Measurements from ENCODE around the gene FBXL16.

FBXL16 gene

DNA sequence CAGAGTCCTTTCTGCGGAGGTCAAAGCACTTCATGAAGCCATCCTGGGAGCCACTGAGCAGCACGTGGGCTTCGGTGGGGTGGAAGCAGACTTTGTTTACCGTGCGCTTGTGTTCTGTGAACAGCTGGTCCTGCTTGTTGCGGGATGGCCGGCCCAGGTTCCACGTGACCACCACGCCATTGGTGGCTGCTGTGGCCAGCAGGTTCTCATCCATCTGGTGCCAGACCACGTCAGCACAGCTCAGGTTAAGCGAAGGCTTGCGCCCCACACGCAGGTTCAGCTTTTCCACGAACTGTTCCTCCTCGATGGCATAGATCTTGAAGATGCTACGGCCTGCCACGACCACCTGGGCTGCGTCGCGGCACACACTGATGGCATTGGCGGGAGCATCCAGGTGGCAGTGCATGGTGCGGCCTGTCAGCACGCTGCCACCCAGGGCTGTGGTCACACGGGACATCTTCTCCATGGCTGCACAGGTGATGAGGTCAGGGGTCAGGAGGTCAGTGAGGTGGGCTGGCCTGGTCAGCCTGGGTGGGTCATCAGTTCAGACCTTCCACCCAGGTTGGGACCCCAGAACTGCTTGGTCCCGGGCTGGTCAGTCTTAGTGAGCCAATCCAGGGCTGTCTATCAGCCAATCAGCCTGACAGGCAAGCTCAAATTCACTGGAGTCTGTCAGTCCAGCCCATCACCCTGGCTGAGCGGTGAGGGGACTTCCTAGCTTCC, 16.3 kb downstream of the FBXL16 start:
- DNase-seq, result no peak

DNA sequence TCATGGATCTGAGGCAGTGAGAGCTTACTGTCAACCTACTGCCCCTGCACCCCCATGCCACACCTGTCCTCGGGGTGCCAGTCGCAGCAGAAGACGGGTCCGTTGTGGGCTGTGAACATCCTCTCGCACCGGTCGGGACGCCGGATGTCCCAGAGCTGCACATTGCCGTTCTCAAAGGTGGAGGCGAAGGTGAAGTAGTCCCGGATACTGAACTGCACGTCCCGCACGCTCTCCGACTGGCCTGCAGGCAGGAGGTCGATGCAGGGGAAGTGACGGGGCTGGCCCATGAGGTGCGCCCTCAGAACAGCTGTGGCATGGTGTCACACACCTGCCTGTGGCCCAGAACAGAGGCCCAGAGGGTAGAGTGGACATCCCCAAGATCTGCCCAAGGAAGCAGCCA, 18.1 kb downstream of the FBXL16 start:
- no peak for DNase-seq

DNA sequence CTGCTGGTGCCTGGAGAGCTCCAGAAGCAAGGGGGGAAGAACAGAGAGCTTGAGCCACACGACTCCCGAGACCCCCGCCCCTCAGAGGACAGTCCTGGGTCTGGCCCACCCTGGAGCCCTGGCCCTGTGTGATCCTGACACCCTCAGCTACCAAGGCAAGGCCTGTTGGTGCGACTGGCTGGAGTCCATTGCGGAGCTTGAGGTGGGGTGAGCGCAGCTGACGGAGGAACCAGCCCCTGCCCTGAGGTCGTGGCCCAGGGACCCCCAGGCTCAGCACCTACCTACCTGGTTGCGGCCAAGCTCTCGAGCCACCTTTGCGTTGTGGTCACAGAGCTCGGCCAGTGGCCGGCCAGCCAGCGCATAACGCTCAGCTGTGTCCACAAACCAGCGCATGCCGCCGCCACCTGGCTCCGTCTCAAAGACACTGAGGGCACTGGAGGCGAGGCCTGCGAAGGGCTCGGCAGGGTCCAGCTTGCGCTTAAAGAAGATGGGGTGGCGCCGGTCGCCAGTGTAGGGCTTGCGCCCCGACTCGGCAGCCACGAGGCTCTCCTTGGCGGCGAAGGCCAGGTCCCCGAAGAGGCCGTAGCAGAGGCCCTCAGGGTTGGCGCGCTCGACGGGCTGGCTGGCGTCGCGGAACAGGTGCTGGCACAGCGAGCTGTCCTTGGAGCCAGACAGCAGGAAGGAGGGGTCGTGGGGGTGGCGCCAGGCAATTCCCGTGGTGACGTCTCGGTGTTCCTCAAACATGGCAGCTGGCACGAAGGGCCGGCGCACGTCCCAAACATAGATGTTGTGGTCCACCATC, 18.9 kb downstream of the FBXL16 start:
- DNase-seq, result no peak

DNA sequence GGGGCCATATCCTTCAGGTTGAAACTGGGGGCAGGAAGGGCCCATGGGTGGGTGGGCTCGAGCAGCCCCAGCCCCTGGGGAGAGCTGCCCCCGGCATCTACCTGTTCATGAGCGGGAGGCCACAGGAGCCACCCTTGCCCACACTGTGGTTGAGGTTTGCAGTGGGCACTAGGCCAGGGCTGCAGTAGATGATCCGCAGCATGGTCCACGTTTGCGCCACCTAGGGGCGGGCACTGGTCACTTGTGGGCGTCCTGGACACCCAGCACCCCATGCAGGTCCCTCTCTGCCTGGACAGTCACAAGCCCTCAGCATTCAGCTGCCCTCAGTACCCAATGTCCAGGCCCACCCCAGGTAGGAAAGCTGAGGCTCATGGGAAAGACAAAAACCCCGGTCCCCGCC, 19.6 kb downstream of the FBXL16 start:
- DNase-seq, result no peak

DNA sequence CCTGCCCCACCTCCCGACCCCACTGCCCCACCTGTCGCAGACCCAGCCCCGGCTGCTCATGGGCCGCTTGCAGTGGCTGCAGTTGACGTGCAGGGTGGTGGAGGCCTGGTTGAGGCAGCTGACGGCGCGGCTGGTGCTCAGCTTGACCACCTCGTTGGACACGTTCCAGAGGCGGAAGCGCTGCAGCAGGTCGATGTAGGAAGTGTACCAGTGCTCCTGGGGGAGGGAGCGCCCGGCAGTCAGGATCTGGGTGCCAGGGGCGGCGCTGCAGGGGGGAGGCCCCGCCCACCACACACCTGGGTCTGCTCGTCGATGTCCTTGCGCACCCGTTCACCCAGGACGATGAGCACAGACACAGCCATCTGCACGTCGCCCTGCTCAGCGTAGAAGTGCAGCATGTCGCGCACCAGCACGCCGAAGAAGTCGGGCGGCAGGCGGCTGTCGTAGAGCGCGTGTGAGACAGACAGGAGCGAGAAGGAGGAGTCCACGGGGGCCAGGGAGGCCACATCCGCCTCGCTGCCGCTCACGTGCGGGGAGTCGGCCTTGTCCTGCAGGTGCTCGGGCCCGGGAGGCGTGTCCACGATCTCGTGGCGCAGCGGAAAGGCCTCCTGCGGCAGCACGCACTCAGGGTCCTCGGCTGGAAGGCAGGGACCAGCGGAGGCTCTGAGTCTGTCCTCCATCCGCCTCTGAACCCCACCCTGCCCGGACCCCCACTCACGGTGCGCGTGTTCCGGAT, 20.5 kb downstream of the FBXL16 start:
- DNase-seq, result peak; percentile 43

DNA sequence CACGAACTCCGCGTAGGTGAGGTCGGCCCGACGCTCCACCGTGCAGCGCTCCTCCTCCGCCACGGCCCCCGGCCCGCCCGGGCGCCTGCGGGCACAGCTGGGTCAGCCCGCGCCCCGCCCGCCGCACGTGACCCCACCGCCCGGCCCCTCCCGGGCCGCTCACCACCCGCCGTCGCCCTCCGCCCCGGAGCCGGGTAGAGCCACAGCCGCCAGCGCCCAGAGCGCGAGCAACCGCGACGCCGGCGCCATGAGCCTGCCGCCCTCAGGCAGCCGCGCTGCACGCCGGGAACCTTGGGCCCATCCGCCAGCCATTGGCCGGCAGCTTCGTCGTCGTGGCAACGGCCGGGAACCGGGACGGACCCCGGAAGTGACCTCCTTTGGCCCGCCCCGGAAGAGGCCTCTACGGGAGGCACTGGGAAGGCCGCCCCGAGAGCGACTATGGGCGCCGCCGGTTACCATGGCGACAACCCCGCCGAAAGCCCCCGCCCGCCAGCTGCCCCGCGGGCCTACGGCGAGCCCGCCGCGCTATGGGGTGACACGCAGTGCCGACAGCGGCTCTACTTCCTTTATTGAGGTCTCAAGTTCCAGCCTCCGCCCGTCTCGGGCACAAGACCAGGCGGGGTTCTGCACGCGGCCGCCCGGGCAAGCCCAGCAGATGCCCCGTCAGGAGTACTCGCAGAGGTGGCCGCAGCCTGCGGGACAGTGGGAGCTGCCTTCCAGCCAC, 21.4 kb downstream of the FBXL16 start, which contains the start of gene JMJD8:
Gene JMJD8 (minus strand): TSS at position 264 of the 724 bp plus-strand sequence. CDS start 15 bp downstream, at position 249.
- peak; percentile 86 for DNase-seq

DNA sequence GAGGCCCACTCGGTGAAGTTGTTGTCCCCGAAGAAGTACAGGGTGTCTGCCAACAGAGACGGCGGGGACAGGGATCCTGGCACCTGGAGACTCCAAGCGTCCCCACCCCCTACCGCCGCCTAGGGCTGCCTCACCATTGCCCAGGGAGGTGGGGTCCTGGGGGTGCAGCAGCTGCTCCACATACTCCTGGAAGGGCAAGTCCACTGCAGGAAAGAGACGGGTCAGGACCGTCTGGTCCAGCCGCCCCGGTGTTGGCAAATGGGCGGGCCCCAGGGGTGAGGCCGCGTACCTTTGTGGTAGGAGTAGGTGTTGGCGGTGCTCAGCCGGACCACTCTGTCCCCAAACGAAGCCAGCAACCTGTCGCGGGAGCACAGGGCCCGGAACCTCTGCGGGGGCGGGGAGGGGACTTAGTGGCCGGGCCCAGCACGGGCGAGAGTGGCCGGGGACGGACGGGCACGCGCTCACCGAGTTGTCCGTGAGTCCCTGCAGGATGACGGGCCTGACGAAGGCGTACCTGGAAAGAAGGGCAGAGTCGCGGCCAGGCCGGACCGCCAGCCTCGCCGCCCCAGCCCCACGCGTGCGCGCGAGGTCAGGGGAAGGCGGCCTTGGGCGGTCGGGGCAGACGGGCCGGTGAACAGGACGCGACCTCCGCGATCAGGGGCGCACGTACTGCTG, 22.1 kb downstream of the FBXL16 start:
- no peak for DNase-seq

DNA sequence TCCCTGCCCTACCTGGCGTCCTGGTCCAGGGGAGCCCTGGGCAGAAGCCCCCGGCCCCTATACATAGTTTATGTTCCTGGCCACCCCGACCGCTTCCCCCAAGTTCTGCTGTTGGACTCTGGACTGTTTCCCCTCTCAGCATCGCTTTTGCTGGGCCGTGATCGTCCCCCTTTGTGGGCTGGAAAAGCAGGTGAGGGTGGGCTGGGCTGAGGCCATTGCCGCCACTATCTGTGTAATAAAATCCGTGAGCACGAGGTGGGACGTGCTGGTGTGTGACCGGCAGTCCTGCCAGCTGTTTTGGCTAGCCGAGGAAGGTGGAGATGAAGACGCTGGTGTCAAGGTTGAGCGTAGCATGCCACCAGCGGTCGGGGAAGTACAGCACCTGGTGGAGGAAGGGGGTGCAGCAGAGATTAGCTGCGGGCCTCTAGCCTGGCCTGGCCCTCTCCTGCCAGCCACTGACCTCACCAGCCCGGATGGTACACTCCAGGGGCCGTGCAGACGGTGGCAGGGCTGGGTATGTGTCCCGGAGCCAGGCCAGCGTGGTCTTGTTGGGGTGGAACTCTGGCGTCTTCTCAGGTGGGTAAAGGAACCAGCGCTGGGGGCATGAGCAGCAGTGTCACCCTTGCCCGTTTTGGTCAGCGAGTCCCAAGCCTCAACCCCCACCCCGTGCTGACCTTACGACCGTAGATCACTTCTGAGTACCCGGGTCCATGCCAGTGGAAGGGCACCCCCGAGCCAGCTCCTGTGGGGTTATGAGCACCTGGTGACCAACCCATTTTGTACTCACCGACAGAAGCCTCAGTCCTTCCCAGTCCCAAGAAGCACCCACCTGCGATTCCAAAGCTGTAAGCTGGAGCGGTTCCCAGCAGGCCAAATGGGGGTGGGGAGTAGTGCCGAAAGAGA, 22.9 kb downstream of the FBXL16 start:
- DNase-seq, result no peak

DNA sequence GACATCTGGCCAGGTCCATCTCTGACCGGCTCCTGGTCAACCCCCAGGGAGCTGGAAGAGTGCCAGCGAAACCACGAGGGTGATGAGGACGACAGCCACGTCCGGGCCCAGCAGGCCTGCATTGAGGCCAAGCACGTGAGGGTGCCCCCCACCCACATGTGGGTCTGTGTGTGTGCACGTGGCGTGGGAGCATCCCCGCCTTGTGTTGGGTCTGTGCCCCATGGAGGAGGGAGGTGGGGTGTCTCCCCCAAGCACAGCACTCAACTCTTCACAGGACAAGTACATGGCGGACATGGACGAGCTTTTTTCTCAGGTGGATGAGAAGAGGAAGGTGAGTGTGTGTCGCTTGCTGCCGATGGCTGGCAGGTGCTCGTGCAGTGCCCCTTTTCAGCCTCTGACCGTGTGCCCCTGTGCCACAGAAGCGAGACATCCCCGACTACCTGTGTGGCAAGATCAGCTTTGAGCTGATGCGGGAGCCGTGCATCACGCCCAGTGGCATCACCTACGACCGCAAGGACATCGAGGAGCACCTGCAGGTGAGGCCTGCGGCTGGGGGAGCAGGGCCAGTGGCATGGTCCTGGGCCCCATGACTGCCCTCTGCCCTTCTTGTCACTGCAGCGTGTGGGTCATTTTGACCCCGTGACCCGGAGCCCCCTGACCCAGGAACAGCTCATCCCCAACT, 23.7 kb downstream of the FBXL16 start:
- DNase-seq, result no peak

DNA sequence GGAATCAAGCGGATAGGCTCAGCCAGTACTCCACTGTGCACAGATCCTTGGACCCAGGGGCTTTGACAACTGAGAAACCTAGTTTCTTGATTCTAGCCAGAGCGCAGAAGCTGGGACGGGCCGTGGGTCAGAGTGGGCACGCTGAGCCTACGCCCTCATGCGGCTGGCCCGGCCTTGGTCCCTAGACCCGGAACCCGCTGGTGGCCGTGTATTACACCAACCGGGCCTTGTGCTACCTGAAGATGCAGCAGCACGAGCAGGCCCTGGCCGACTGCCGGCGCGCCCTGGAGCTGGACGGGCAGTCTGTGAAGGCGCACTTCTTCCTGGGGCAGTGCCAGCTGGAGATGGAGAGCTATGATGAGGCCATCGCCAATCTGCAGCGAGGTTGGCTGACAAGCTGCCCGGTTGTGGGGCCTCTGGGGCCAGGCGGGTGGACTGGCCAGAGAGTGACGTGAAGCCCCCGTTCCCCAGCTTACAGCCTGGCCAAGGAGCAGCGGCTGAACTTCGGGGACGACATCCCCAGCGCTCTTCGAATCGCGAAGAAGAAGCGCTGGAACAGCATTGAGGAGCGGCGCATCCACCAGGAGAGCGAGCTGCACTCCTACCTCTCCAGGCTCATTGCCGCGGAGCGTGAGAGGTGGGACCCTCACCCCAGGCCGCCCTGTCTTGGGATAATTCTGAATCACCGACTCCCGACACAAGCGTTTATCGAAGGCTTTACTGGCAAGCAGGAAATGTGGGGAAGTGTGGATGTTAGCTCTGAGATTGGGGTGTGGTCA, 24.4 kb downstream of the FBXL16 start:
- no peak for DNase-seq

DNA sequence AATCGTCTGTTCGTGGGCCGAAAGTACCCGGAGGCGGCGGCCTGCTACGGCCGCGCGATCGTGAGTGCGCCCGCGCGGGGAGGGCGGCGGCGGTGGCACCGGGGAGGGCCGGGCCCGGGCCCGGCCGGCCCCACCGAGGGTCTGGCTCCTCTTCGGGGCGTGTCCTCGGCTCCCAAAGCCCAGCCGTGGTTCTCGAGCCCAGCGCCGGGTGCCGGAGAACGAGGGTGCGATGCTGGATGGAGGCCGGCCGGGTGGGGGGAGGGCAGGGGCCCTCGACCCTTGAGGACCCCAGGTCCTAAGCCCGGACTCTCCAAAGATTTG, 25.0 kb downstream of the FBXL16 start:
- no peak for DNase-seq

DNA sequence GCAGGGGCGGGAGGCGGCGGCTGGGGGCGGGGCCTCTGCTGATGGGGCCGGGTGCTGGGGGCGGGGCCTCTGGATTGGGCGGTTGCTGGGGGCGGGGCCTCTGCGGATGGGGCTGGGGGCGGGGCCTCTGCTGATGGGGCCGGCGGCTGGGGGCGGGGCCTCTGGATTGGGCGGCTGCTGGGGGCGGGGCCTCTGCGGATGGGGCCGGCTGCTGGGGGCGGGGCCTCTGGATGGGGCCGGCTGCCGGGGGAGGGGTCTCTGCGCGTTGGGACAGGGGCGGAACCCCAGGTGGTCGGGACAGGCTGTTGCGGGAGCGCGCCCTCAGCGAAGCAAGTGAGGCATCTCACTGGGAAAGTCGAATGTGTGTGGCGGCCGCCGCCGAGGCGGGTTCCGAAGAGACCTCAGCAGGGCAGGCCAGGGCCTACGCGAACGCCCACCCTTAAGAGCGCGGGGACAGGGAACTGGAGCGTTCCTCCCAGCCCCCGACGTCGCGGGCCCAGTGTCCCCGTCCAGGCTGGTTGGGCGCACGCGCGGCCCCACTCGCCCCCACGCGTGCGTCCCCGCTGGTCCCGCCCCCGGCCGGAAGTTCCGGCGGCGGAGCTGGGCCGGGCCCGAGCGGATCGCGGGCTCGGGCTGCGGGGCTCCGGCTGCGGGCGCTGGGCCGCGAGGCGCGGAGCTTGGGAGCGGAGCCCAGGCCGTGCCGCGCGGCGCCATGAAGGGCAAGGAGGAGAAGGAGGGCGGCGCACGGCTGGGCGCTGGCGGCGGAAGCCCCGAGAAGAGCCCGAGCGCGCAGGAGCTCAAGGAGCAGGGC, 25.6 kb downstream of the FBXL16 start, which contains the start of gene STUB1:
Gene STUB1 (plus strand): TSS at position 597 of the 811 bp plus-strand sequence. CDS start 116 bp downstream, at position 713.
- DNase-seq, result peak; percentile 44

DNA sequence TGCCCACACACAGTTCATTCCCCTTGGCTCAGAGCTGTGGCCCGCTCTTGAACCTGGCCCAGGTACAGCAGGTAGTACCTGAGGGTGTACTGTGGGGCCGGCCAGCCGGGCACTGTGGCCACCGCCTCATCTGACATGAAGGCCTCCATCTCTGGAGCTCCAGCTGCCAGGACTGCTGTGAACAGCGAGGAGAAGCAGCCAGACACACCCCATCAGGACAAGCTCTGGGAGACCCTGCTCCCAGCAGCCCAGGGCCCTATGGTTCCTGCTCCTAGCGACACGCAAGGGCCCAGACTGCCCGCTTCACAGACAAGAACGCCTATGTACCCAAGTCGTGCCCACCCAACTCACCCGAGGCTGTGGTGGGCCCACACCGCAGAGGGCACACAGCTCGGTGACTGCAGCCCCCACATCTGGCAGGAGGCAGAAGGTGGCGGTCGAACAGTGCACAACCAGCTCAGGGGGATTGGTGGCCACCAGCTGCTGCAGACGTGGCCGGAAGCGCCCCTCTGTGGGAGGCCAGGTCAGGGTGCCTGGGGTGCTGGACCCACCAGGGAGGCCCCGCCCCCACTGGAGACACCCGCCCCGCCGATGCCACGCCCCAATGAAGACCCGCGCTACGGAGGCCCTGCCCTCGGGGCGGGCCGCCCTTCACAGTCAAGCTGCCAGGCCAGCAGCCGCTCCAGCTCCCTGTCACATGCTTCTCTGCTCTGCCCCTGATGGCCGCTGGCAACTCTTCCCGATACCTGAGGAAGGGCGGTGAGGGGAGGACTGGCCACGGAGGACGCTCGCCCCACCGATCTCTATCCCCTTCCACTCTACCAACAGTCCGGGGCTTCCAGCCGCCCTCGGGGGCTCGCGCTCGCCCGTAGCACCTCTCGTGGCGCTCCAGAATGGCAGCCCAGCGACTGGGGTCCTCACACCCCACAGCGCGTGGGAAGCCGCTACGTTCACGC, 26.5 kb downstream of the FBXL16 start:
- DNase-seq, result no peak

DNA sequence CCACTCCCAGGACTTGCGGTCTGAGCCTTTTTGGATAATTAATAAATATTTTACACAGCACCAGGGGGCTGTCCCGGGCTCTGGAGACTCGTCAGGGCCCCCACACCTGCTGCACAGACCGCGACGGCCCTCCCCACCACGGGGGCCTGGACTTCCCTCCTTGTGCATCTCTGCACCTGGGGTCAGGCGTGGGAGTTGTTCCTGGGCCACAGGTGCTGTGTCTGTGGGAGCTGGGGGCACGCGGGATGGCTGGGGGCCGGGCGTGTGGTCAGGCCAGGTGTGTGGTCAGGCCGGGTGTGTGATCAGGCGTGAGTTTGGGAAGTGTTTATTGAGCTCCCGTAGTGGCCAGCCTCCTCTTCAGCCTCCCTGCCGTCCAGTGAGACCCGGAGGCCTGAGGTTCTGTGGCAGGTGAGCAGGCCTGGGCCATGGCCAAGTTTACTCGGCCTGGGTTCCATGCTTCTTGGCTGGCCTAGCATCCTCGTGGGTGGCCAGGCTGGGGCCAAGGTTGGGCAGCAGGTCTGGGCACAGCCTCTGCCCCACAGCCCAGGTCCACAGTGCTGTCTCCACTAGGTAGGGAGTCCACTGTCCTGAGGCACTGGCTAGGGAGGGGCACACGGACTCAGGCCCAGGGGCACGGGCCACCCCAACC, 27.3 kb downstream of the FBXL16 start:
- DNase-seq, result no peak

DNA sequence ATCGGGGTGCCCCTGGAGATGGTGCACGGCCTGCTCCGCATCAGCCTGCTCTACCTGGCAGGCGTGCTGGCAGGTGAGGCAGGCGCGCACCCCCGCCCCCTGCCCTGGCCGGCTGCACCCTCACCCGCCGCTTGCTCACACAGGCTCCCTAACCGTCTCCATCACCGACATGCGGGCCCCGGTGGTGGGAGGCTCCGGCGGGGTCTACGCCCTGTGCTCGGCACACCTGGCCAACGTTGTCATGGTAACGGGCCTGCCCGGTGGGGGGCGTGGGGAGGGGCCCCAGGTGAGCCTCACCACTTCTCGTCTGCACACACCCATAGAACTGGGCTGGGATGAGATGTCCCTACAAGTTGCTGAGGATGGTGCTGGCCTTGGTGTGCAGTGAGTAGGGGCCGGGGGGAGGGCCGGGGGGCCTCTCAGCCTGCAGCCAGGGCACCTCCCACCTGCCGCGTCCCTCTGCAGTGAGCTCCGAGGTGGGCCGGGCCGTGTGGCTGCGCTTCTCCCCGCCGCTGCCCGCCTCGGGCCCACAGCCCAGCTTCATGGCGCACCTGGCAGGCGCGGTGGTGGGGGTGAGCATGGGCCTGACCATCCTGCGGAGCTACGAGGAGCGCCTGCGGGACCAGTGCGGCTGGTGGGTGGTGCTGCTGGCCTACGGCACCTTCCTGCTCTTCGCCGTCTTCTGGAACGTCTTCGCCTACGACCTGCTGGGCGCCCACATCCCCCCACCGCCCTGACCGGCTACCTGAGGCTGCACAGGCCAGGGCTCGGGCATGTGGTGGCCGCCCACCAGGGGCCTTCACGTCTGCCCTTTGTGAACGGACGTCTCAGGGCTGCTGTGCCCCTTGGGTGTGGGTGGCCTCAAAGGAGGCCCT, 28.0 kb downstream of the FBXL16 start:
- DNase-seq, result peak; percentile 70

DNA sequence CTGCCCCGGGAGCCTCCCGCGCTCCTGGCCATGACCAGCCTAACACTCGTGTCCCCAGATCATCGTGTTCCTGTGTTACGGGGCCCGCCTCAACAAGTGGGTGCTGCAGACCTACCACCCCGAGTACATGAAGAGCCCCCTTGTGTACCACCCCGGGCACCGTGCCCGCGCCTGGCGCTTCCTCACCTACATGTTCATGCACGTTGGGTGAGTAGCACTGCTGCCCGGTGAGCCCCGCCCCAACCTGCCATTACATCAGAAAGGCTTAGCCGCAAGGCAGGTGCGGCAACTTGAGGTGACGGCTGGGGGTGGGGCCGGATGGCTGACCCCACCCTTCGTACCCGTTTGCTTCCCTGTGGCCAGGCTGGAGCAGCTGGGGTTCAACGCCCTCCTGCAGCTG, 28.7 kb downstream of the FBXL16 start:
- DNase-seq, result peak; percentile 78

Data from NCI-H1105 (cell line).